K562 (cell line): ENCODE results near the gene OSTF1.

Experiments used
- CTCF ChIP-seq, 3 experiments: IDR thresholded peaks in 2 of 3; conservative IDR thresholded peaks in 1 of 3; 2 replicates each; pipeline ENCODE4 v1.5.1; 2011 to 2012; ENCODE audit warnings: low read length in 3 of 3, mild to moderate bottlenecking in 3 of 3, control low read depth in 2 of 3, improper control_type of control experiment in 1 of 3, inconsistent platforms in 1 of 3, low read depth in 1 of 3, mixed read lengths in 1 of 3, moderate library complexity in 1 of 3; ENCODE audit not compliant: insufficient read depth in 2 of 3
- EZH2 ChIP-seq: IDR thresholded peaks from 2 replicates; pipeline ENCODE4 v1.6.1; 2012; ENCODE audit warnings: low read depth, mild to moderate bottlenecking, inconsistent platforms, low read length, borderline replicate concordance
- FOXA1 ChIP-seq: fragments of 450-650 bp; IDR thresholded peaks from 2 replicates; pipeline ENCODE4 v1.6.1; 2016; ENCODE audit warnings: mild to moderate bottlenecking, borderline replicate concordance
- GABPA ChIP-seq: fragments of 200-800 bp; sonication (Bioruptor generic); conservative IDR thresholded peaks from 2 replicates; pipeline ENCODE4 v1.6.1; 2016; ENCODE audit warnings: low read depth, missing genetic modification characterization, missing compliant biosample characterization
- KLF10 ChIP-seq: fragments of 250-450 bp; sonication (Bioruptor Pico); IDR thresholded peaks from 2 replicates; pipeline ENCODE4 v1.6.1; 2021; ENCODE audit warnings: matching md5 sums
- RAD21 ChIP-seq, 2 experiments: fragments of 250-450 bp in 1 of 2; fragments of 450-650 bp in 1 of 2; sonication (Bioruptor Pico) in 1 of 2; formaldehyde crosslinking in 1 of 2; IDR thresholded peaks in 1 of 2; conservative IDR thresholded peaks in 1 of 2; 2 replicates each; pipeline versions ENCODE4 v1.4.0 to v1.8.0; 2020 to 2022; ENCODE audit warnings: mild to moderate bottlenecking in 2 of 2, moderate library complexity in 1 of 2
- REST ChIP-seq, 2 experiments: fragments of 450-650 bp; formaldehyde crosslinking in 1 of 2; IDR thresholded peaks; 2 replicates each; pipeline versions ENCODE4 v1.4.0 to v1.6.1; 2014 to 2020; ENCODE audit warnings: mild to moderate bottlenecking in 2 of 2, borderline replicate concordance in 1 of 2, low read depth in 1 of 2
- RFX5 ChIP-seq: IDR thresholded peaks from 2 replicates; pipeline ENCODE4 v1.6.1; 2011; ENCODE audit warnings: low read depth, mild to moderate bottlenecking, improper control_type of control experiment, low read length
- TAF1 ChIP-seq: IDR thresholded peaks from 2 replicates; pipeline ENCODE4 v1.6.1; 2011; ENCODE audit warnings: mild to moderate bottlenecking, low read length, moderate library complexity; ENCODE audit not compliant: insufficient read depth, control insufficient read depth, severe bottlenecking; ENCODE audit errors: extremely low read depth
- ZNF23 ChIP-seq: fragments of 250-450 bp; sonication (Bioruptor Pico); IDR thresholded peaks from 2 replicates; pipeline ENCODE4 v1.4.0; 2020; ENCODE audit warnings: mild to moderate bottlenecking
- ZNF232 ChIP-seq: sonication (generic); formaldehyde crosslinking; IDR thresholded peaks from 2 replicates; pipeline ENCODE4 v1.8.0; 2022; ENCODE audit warnings: mild to moderate bottlenecking, missing genetic modification reagents
- ZNF449 ChIP-seq: fragments of 250-450 bp; sonication (Bioruptor Pico); IDR thresholded peaks from 2 replicates; pipeline ENCODE4 v1.8.0; 2022; ENCODE audit warnings: moderate library complexity, mild to moderate bottlenecking, inconsistent platforms
- ZNF76 ChIP-seq: fragments of 250-450 bp; sonication (Bioruptor Pico); IDR thresholded peaks from 2 replicates; pipeline ENCODE4 v1.4.0; 2020; ENCODE audit warnings: mild to moderate bottlenecking, moderate library complexity, borderline replicate concordance
- ZNF830 ChIP-seq: fragments of 250-450 bp; sonication (Bioruptor Pico); IDR thresholded peaks from 2 replicates; pipeline ENCODE4 v1.5.0; 2021; ENCODE audit warnings: mild to moderate bottlenecking

- TF ChIP-seq ZNF232 (CRISPR knock-in tag) (no peak), RFX5 (no peak), CTCF (IDR thresholded peaks at IDR 0.05 in 2 of 3, conservative IDR thresholded peaks at IDR 0.05 in 1 of 3; ENCODE audit: insufficient read depth in 2 of 3, low read depth in 1 of 3, low read length in 3 of 3) (no peak), GABPA (tag) (no peak), RAD21 (CRISPR knock-in tag; conservative IDR thresholded peaks at IDR 0.05 in 1 of 2, IDR thresholded peaks at IDR 0.05 in 1 of 2) (no peak), FOXA1 (no peak), EZH2 (no peak), KLF10 (CRISPR knock-in tag) (no peak), ZNF830 (CRISPR knock-in tag) (no peak), ZNF76 (CRISPR knock-in tag) (no peak), TAF1 (no peak), ZNF23 (CRISPR knock-in tag) (no peak), ZNF449 (CRISPR knock-in tag) (no peak), REST (IDR thresholded peaks at IDR 0.05; ENCODE audit: borderline replicate concordance) (no peak), REST (CRISPR knock-in tag; IDR thresholded peaks at IDR 0.05; ENCODE audit: low read depth) (no peak)
These were observed 16.7 kb upstream of the OSTF1 start for GRCh38 chr9:75071530-75072122.
